Ishikawa (cell line): ENCODE data around the gene NDUFAF8.

Source experiments
- CEBPB ChIP-seq: IDR thresholded peaks from 2 replicates; pipeline ENCODE4 v1.6.1; 2012
- FOXM1 ChIP-seq: IDR thresholded peaks from 2 replicates; pipeline ENCODE4 v1.6.1; 2012; ENCODE audit warnings: low read depth, borderline replicate concordance
- RAD21 ChIP-seq: IDR thresholded peaks from 2 replicates; pipeline ENCODE4 v1.6.1; 2012; ENCODE audit warnings: low read depth
- REST ChIP-seq: IDR thresholded peaks from 2 replicates; pipeline ENCODE4 v1.6.1; 2012; ENCODE audit warnings: low read depth, mild to moderate bottlenecking
- TAF1 ChIP-seq: IDR thresholded peaks from 2 replicates; pipeline ENCODE4 v1.6.1; 2012; ENCODE audit warnings: low read depth, mild to moderate bottlenecking
- TCF12 ChIP-seq: IDR thresholded peaks from 2 replicates; pipeline ENCODE4 v1.6.1; 2012; ENCODE audit warnings: low read depth
- YY1 ChIP-seq: IDR thresholded peaks from 2 replicates; pipeline ENCODE4 v1.6.1; 2012; ENCODE audit warnings: low read depth

GRCh38 chr17:81193470-81194224 lies 45.5 kb upstream of the NDUFAF8 start:
- TF ChIP-seq YY1 (no peak), REST (no peak), TAF1 (no peak), CEBPB (no peak), RAD21 (no peak), TCF12 (no peak), FOXM1 (no peak)
